ENCODE results near the gene KCNA5. TPM values are rescaled to one million over a fixed set of nuclear protein-coding genes. Genes with fewer than 3 reads are reported as not detected.

Gene KCNA5
- total RNA-seq, 2 donors from 2014 or later = 0.33 to 2.6 TPM

DNA sequence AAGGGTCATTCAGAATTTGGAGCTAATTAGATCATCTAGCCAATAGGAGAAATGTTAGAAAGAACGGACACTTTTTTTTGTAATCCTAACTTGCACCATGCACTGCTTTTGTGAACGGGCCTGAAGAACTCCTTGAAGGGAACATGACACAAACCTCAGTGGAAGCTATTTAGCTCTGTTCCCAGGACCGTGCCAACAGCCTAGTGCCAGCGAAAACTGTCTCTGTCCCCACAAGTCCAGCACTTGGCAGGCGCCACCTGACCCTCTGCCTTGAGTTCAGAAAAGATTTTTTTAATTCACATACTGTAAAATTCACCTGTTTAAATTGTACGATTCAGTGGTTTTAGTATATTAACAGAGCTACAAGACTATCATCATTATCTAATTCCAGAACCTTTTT, 31.3 kb upstream of the KCNA5 start:
- Histone ChIP-seq H3K36me3 (replicated peaks in 1 of 2; ENCODE audit: insufficient read depth in 1 of 2, low read depth in 2 of 2) (no peaks in the 10 kb centered on the region), H3K4me3 (no peak overlapping the region), H3K27me3 (peaks cover 0 to 6% of the 10 kb centered on the region in 2 donors), H3K27ac (no peak overlapping the region), H3K4me1 (no peaks in the 10 kb centered on the region), H3K9me3 (no peaks in the 10 kb centered on the region)
- intact Hi-C loops (cut with DNase I) = no loop called here
- ATAC-seq = no peak
- 69 to 82% methylated on average over 6 of the region's 6 CpGs for WGBS, 2 donors
- TF ChIP-seq POLR2A (IDR thresholded peaks at IDR 0.05) = no peak
- TF ChIP-seq, protein P1, sequence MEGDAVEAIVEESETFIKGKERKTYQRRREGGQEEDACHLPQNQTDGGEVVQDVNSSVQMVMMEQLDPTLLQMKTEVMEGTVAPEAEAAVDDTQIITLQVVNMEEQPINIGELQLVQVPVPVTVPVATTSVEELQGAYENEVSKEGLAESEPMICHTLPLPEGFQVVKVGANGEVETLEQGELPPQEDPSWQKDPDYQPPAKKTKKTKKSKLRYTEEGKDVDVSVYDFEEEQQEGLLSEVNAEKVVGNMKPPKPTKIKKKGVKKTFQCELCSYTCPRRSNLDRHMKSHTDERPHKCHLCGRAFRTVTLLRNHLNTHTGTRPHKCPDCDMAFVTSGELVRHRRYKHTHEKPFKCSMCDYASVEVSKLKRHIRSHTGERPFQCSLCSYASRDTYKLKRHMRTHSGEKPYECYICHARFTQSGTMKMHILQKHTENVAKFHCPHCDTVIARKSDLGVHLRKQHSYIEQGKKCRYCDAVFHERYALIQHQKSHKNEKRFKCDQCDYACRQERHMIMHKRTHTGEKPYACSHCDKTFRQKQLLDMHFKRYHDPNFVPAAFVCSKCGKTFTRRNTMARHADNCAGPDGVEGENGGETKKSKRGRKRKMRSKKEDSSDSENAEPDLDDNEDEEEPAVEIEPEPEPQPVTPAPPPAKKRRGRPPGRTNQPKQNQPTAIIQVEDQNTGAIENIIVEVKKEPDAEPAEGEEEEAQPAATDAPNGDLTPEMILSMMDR (IDR thresholded peaks at IDR 0.05) = no peak
- no peak for DNase-seq

DNA sequence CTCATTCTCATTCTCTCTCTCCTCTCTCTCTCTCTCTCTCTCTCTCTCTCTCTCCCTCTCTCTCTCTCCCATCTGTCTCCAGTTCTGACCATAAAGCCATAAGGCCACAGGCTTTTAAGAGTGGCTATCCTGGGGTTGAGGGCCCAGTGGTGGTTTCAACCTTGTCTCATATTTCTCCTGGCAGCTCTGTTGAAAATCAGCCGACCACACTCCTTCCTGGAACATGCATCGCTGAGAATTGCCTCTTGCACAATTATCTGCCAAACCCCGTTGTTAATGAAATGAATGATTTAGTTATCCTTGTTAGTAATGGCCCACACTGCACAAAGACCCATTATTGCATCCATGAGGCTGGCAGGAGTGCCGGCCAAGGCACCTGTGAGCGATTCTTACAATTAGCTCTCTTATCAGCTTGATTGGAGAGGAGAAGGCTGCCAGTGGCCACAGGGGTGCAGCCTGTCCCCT, 30.4 kb upstream of the KCNA5 start:
- H3K4me1 ChIP-seq = no peaks in the 10 kb centered on the region
- TF ChIP-seq, protein P1 (IDR thresholded peaks at IDR 0.05) = no peak
- no peak for TF ChIP-seq POLR2A (IDR thresholded peaks at IDR 0.05)
- peak; percentile 47 for ATAC-seq
- DNase-seq = peak in 2 of 4 donors; percentile 8 to 13
- no peak overlapping the region for H3K4me3 ChIP-seq
- no peaks in the 10 kb centered on the region for H3K9me3 ChIP-seq
- intact Hi-C loops (cut with DNase I) = no loop called here
- no peak overlapping the region for H3K27ac ChIP-seq
- H3K36me3 ChIP-seq (replicated peaks in 1 of 2; ENCODE audit: insufficient read depth in 1 of 2, low read depth in 2 of 2) = no peaks in the 10 kb centered on the region
- 24 to 30% methylated on average over 5 of the region's 5 CpGs for WGBS, 2 donors
- H3K27me3 ChIP-seq = peaks cover 0 to 6% of the 10 kb centered on the region in 2 donors

DNA sequence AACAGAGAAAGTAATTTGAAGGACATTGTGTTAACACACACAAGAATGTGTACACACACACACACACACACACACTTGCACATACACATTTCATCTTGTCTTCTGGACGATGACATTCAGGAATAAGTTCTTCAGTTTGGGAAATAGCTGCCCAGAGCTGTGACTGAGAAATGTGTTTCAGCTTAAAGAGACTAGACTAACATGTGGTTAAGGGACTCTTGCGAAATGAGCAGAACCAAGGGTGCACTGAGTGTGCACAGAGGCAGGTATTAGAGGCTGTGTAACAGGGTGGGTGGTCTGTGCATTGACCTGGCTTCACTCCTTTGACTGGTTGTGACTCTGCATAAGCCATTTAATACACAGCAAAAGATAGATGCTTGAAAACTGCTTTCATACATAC, 29.4 kb upstream of the KCNA5 start:
- intact Hi-C loops (cut with DNase I) = no loop called here
- TF ChIP-seq POLR2A (IDR thresholded peaks at IDR 0.05) = no peak
- TF ChIP-seq, protein P1 (IDR thresholded peaks at IDR 0.05) = no peak
- no peaks in the 10 kb centered on the region for H3K4me1 ChIP-seq
- no peaks in the 10 kb centered on the region for H3K36me3 ChIP-seq (replicated peaks in 1 of 2; ENCODE audit: insufficient read depth in 1 of 2, low read depth in 2 of 2)
- H3K27ac ChIP-seq = no peak overlapping the region
- no peak overlapping the region for H3K4me3 ChIP-seq
- H3K9me3 ChIP-seq = no peaks in the 10 kb centered on the region
- WGBS, 2 donors = 56 to 64% methylated on average over 2 of the region's 2 CpGs
- ATAC-seq (no peak), DNase-seq (no peak)
- H3K27me3 ChIP-seq = peaks cover 0 to 6% of the 10 kb centered on the region in 2 donors

DNA sequence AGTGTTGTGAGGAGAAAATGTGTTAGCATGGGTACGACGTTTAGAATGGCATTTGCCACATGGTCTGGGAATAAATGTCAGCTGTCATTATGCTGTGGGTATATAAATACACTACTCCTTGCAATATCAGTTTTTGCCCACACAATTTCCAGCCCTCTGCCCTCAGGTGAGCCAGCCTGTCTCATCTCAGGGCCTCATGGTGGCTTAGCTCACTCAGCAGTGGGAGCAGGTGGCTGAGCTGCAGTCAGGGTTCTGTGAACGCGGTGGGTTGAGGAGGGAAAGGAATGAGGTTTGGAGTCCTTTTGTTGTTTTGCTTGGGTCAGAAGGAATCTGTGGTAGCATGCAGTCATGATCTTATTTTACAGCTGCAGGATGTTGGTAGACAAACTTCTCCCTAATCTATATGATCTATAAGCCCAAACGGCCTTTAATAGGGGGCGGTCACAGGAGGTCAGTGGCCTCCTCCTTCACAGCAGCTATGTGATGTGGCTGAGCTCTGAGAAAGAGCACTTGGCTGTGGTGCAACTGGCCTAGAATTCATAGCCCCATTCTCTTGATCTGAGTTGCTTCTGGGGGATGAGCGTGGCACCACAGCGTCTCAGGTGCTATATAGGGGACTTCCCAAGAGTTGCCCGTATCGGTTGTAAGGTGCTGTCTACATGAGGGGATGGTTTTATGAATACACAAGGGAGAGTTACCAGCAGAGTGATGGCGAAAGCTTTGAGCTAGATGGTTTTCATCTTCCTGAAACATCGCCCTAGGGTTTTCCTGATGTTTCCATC, 27.8 kb upstream of the KCNA5 start:
- Histone ChIP-seq H3K27me3 (no peaks in the 10 kb centered on the region), H3K36me3 (replicated peaks in 1 of 2; ENCODE audit: insufficient read depth in 1 of 2, low read depth in 2 of 2) (no peaks in the 10 kb centered on the region), H3K4me3 (no peak overlapping the region), H3K4me1 (no peaks in the 10 kb centered on the region), H3K9me3 (no peaks in the 10 kb centered on the region), H3K27ac (no peak overlapping the region)
- intact Hi-C loops (cut with DNase I) = no loop called here
- 70 to 76% methylated on average over 12 of the region's 12 CpGs for WGBS, 2 donors
- ATAC-seq (no peak), DNase-seq (no peak)
- TF ChIP-seq POLR2A (IDR thresholded peaks at IDR 0.05) = no peak
- TF ChIP-seq, protein P1 (IDR thresholded peaks at IDR 0.05) = no peak

DNA sequence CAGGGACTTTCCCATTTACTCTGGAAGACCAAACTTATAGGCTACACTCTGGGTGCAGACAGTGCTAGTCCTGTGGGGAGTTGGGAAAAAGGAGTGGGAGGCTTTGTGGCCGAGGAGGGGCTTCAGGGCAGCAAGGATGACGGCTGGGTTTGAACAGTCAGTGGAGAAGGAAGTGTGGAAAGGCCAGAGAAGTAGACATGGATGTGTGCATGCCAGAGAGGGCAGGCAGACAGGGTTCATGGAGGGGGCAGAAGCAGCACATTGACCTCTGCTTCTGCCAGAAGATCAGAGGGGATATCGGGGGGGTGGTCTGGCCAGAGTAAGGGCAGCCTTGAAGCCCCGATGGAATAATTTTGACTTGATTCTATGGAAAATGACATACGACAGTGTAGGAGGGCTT, 27.2 kb upstream of the KCNA5 start:
- TF ChIP-seq POLR2A (IDR thresholded peaks at IDR 0.05) = no peak
- TF ChIP-seq, protein P1 (IDR thresholded peaks at IDR 0.05) = no peak
- ATAC-seq = no peak

More for the DNA sequence above, 27.2 kb upstream of the KCNA5 start:
- Histone ChIP-seq H3K9me3 (no peaks in the 10 kb centered on the region), H3K36me3 (replicated peaks in 1 of 2; ENCODE audit: insufficient read depth in 1 of 2, low read depth in 2 of 2) (no peaks in the 10 kb centered on the region), H3K27me3 (no peaks in the 10 kb centered on the region), H3K4me1 (no peaks in the 10 kb centered on the region), H3K4me3 (no peak overlapping the region), H3K27ac (no peak overlapping the region)
- no peak for DNase-seq
- intact Hi-C loops (cut with DNase I) = no loop called here
- 60 to 74% methylated on average over 5 of the region's 5 CpGs for WGBS, 2 donors
